Measurements from ENCODE around the gene PHF21A. TPM values are rescaled to one million over a fixed set of nuclear protein-coding genes. Genes with fewer than 3 reads are reported as not detected.

Gene PHF21A
- total RNA-seq, 1 experiment from 2014 or later: 20.5 TPM

DNA sequence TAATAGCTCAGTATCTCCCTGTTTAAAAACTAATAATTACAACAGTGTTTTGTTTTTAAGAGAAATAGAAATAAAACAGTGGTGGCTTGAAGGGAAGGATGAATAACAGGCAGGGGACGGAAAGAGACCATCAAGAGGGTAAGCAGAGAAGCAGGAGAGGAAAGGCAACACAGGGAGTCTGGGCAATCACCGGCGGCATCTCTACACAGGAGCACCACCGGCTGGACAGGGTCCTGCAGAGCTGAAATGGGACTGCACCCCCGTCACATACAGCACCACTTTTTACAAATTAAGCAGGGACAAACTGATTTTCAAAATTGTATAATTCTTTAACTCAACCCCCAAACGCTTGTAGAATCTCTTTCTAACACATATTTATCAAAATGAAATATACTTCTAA is 18.4 kb downstream of the PHF21A start:
- CTCF ChIA-PET: no interaction called here
- Mint-ChIP-seq H3K27ac (ENCODE audit: unreplicated experiment) (no peak overlapping the region), H3K9me3 (ENCODE audit: low read depth, unreplicated experiment) (no peaks in the 10 kb centered on the region), H3K36me3 (ENCODE audit: insufficient read depth, unreplicated experiment) (no peaks in the 10 kb centered on the region), H3K4me1 (ENCODE audit: low read depth, unreplicated experiment) (no peaks in the 10 kb centered on the region), H3K27me3 (ENCODE audit: unreplicated experiment) (no peaks in the 10 kb centered on the region), H3K4me3 (ENCODE audit: low read depth, unreplicated experiment) (no peak overlapping the region)
- TF ChIP-seq, protein P1, sequence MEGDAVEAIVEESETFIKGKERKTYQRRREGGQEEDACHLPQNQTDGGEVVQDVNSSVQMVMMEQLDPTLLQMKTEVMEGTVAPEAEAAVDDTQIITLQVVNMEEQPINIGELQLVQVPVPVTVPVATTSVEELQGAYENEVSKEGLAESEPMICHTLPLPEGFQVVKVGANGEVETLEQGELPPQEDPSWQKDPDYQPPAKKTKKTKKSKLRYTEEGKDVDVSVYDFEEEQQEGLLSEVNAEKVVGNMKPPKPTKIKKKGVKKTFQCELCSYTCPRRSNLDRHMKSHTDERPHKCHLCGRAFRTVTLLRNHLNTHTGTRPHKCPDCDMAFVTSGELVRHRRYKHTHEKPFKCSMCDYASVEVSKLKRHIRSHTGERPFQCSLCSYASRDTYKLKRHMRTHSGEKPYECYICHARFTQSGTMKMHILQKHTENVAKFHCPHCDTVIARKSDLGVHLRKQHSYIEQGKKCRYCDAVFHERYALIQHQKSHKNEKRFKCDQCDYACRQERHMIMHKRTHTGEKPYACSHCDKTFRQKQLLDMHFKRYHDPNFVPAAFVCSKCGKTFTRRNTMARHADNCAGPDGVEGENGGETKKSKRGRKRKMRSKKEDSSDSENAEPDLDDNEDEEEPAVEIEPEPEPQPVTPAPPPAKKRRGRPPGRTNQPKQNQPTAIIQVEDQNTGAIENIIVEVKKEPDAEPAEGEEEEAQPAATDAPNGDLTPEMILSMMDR (IDR thresholded peaks at IDR 0.05; ENCODE audit: unreplicated experiment): no peak
- intact Hi-C loops (cut with micrococcal nuclease; ENCODE audit: unreplicated experiment): no loop called here
- no TSS peak for BruUV-seq (replicated peaks)
- DNase-seq: no peak

DNA sequence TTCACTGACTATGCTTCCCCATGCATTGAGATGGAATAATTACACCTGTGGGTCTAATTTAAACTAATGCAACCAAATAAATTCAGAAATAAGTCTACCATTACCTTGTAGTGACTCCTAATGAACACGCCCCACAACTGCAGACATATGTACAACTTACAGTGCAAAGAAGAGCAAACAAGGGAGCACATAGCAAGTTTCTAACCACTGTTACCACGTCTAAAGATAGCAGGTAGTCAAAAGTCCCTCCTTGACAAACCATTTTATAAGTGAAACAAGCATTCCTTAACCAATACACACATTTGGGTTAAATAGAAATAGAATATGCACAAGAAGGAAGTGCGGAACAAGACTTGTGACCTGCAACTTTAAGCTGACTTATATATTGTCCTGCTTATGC is 20.6 kb downstream of the PHF21A start:
- H3K4me3 Mint-ChIP-seq (ENCODE audit: low read depth, unreplicated experiment): no peak overlapping the region
- no peak overlapping the region for H3K27ac Mint-ChIP-seq (ENCODE audit: unreplicated experiment)
- H3K9me3 Mint-ChIP-seq (ENCODE audit: low read depth, unreplicated experiment): no peaks in the 10 kb centered on the region
- BruUV-seq (replicated peaks): no TSS peak
- CTCF ChIA-PET: no interaction called here
- TF ChIP-seq, protein P1 (IDR thresholded peaks at IDR 0.05; ENCODE audit: unreplicated experiment): no peak
- no peak for DNase-seq
- no peaks in the 10 kb centered on the region for H3K27me3 Mint-ChIP-seq (ENCODE audit: unreplicated experiment)
- no peaks in the 10 kb centered on the region for H3K36me3 Mint-ChIP-seq (ENCODE audit: insufficient read depth, unreplicated experiment)
- intact Hi-C loops (cut with micrococcal nuclease; ENCODE audit: unreplicated experiment): no loop called here
- H3K4me1 Mint-ChIP-seq (ENCODE audit: low read depth, unreplicated experiment): no peaks in the 10 kb centered on the region

DNA sequence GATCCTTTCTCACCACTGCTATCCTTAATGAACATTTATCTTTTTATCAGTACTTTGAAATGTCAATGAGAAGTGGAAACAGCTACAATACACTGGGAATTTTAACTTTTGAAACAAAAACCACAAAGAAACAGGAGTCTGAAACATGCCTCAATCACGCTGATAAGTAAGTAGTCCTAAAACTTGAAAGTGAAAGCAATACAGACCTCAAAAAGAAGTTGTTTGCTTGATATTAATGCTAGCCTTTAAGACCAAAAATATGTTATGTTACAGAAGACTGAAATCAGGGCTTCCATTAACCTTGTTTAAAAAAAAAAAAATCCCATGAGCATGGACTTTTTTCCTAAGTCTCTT is 21.3 kb downstream of the PHF21A start:
- TF ChIP-seq, protein P1 (IDR thresholded peaks at IDR 0.05; ENCODE audit: unreplicated experiment): no peak
- no TSS peak for BruUV-seq (replicated peaks)
- CTCF ChIA-PET: interaction anchor here (0.6 to 0.7 kb wide), 2 partner anchors 27 to 35 kb away, joined by 3 read pairs; no protein-coding TSS in a partner anchor
- H3K36me3 Mint-ChIP-seq (ENCODE audit: insufficient read depth, unreplicated experiment): no peaks in the 10 kb centered on the region
- no peaks in the 10 kb centered on the region for H3K4me1 Mint-ChIP-seq (ENCODE audit: low read depth, unreplicated experiment)
- no peak for DNase-seq
- H3K27me3 Mint-ChIP-seq (ENCODE audit: unreplicated experiment): no peaks in the 10 kb centered on the region
- no peak overlapping the region for H3K4me3 Mint-ChIP-seq (ENCODE audit: low read depth, unreplicated experiment)
- no peaks in the 10 kb centered on the region for H3K9me3 Mint-ChIP-seq (ENCODE audit: low read depth, unreplicated experiment)
- intact Hi-C loops (cut with micrococcal nuclease; ENCODE audit: unreplicated experiment): no loop called here
- H3K27ac Mint-ChIP-seq (ENCODE audit: unreplicated experiment): no peak overlapping the region

DNA sequence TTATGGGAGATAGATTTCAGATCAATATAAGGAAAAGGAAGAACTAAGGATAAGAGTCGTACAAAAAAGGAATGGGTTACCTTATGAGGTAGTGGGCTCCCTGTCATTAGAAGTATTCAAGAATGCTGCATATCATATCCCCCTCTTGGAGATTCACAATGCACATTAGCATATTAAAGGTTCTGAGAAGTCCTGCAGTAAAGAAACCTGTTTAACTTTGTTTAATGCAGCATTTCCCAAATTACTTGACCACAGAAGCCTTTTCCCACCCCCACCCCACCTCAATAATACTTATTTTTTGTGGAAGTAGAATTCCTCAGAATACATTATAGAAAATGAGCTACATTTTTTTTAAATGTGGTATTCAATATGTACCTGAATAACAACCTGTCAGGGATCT is 30.9 kb downstream of the PHF21A start:
- Mint-ChIP-seq H3K36me3 (ENCODE audit: insufficient read depth, unreplicated experiment) (no peaks in the 10 kb centered on the region), H3K4me1 (ENCODE audit: low read depth, unreplicated experiment) (no peaks in the 10 kb centered on the region), H3K27me3 (ENCODE audit: unreplicated experiment) (no peaks in the 10 kb centered on the region), H3K27ac (ENCODE audit: unreplicated experiment) (no peak overlapping the region), H3K4me3 (ENCODE audit: low read depth, unreplicated experiment) (no peak overlapping the region), H3K9me3 (ENCODE audit: low read depth, unreplicated experiment) (no peaks in the 10 kb centered on the region)
- CTCF ChIA-PET: interaction anchor here (0.6 kb wide), 1 partner anchor 1986 kb away, joined by 3 read pairs; no protein-coding TSS in a partner anchor
- intact Hi-C loops (cut with micrococcal nuclease; ENCODE audit: unreplicated experiment): no loop called here
- TF ChIP-seq, protein P1 (IDR thresholded peaks at IDR 0.05; ENCODE audit: unreplicated experiment): no peak
- no TSS peak for BruUV-seq (replicated peaks)
- DNase-seq: no peak

Data from Calu3 (cell line).